IMR-90 (cell line): Measurements from ENCODE around the gene ACTN1. TPM values are rescaled to one million over a fixed set of nuclear protein-coding genes. Genes with fewer than 3 reads are reported as not detected.

Experiments used
- ATAC-seq: fragments of 200-7000 bp; cut with Tn5 transposase; 2 replicates; pipeline ENCODE4 v1.9.1; 2020; ENCODE audit warnings: low read depth, mild to moderate bottlenecking, moderate library complexity
- BruUV-seq: library from RNA; stranded (reverse); fragments of 400-500 nt; replicated peaks from 2 replicates; lab custom pipeline; 2021; lab: Mats Ljungman, UMichigan
- CTCF ChIA-PET: fragments of 300-600 bp; formaldehyde crosslinking; extraction: SDS; loops from one replicate; lab custom pipeline; 2021; ENCODE audit warnings: antibody characterized with exemption; lab: Yijun Ruan, JAX
- POLR2A ChIA-PET: fragments of 300-600 bp; sonication (Branson Sonifier 250); formaldehyde crosslinking; loops from one replicate; lab custom pipeline; 2022; ENCODE audit warnings: antibody characterized with exemption; ENCODE audit not compliant: unreplicated experiment; lab: Charles Lee
- DNase-seq: peaks from one replicate; pipeline ENCODE4 v3.0.0; 2013
- H2AFZ ChIP-seq: replicated peaks from 2 replicates; pipeline ENCODE3; 2013; ENCODE audit warnings: low read length, mild to moderate bottlenecking; ENCODE audit not compliant: poor library complexity
- H2AK5ac ChIP-seq: 2 replicates; pipeline ENCODE4 v1.6.1; 2013; ENCODE audit warnings: low read depth, low read length, inconsistent platforms
- H2AK9ac ChIP-seq: replicated peaks from 2 replicates; pipeline ENCODE3; 2013; ENCODE audit warnings: mild to moderate bottlenecking, low read depth, low read length, moderate library complexity; ENCODE audit not compliant: poor library complexity
- H2BK120ac ChIP-seq: 2 replicates; pipeline ENCODE4 v1.6.1; 2013; ENCODE audit warnings: low read depth, low read length, inconsistent platforms
- H2BK15ac ChIP-seq: 3 replicates; pipeline ENCODE4 v1.6.1; 2013; ENCODE audit warnings: low read depth, low read length, inconsistent platforms
- H2BK20ac ChIP-seq: 2 replicates; pipeline ENCODE4 v1.6.1; 2013; ENCODE audit warnings: low read depth, mild to moderate bottlenecking, inconsistent platforms, low read length, moderate library complexity
- H2BK5ac ChIP-seq: 2 replicates; pipeline ENCODE4 v1.6.1; 2013; ENCODE audit warnings: mild to moderate bottlenecking, low read depth, low read length, inconsistent platforms; ENCODE audit not compliant: poor library complexity, severe bottlenecking
- H3K14ac ChIP-seq: replicated peaks from 2 replicates; pipeline ENCODE4 v1.6.1; 2013; ENCODE audit warnings: low read depth, low read length, inconsistent platforms
- H3K18ac ChIP-seq: 2 replicates; pipeline ENCODE4 v1.6.1; 2013; ENCODE audit warnings: low read depth, low read length, control low read depth
- H3K23ac ChIP-seq: 2 replicates; pipeline ENCODE4 v1.6.1; 2013; ENCODE audit warnings: low read depth, low read length, inconsistent platforms
- H3K27ac ChIP-seq: 2 replicates; pipeline ENCODE4 v1.5.1; 2013; ENCODE audit warnings: mild to moderate bottlenecking, control low read depth, low read length; ENCODE audit not compliant: insufficient read depth
- H3K27me3 ChIP-seq: 2 replicates; pipeline ENCODE4 v1.6.1; 2013; ENCODE audit warnings: low read length; ENCODE audit not compliant: control insufficient read depth, insufficient read depth
- H3K36me3 ChIP-seq: 2 replicates; pipeline ENCODE4 v1.6.1; 2013; ENCODE audit warnings: low read length, mixed read lengths; ENCODE audit not compliant: control insufficient read depth, insufficient read depth
- H3K4ac ChIP-seq: 2 replicates; pipeline ENCODE4 v1.6.1; 2013; ENCODE audit warnings: low read depth, low read length, inconsistent platforms
- H3K4me1 ChIP-seq: 2 replicates; pipeline ENCODE4 v1.6.1; 2013; ENCODE audit warnings: low read length, mixed read lengths; ENCODE audit not compliant: control insufficient read depth, insufficient read depth
- H3K4me2 ChIP-seq: 2 replicates; pipeline ENCODE4 v1.6.1; 2013; ENCODE audit warnings: low read depth, mild to moderate bottlenecking, control low read depth, low read length, moderate library complexity
- H3K4me3 ChIP-seq: 2 replicates; pipeline ENCODE4 v1.5.1; 2013; ENCODE audit warnings: low read depth, mild to moderate bottlenecking, control low read depth, low read length, moderate library complexity; ENCODE audit not compliant: insufficient read depth
- H3K56ac ChIP-seq: 2 replicates; pipeline ENCODE4 v1.6.1; 2013; ENCODE audit warnings: low read length, inconsistent platforms; ENCODE audit not compliant: insufficient read depth; ENCODE audit errors: extremely low read depth
- H3K79me1 ChIP-seq, 2 experiments: 2 replicates each; pipeline ENCODE4 v1.6.1; 2013; ENCODE audit warnings: low read length in 2 of 2, inconsistent platforms in 1 of 2, low read depth in 1 of 2
- H3K9ac ChIP-seq: 2 replicates; pipeline ENCODE4 v1.6.1; 2013; ENCODE audit warnings: low read depth, low read length, control low read depth
- H3K9me1 ChIP-seq: 2 replicates; pipeline ENCODE4 v1.6.1; 2013; ENCODE audit warnings: low read length, inconsistent platforms; ENCODE audit not compliant: insufficient read depth
- H3K9me3 ChIP-seq: 2 replicates; pipeline ENCODE4 v1.6.1; 2013; ENCODE audit warnings: low read length; ENCODE audit not compliant: control insufficient read depth, insufficient read depth
- H4K20me1 ChIP-seq: 2 replicates; pipeline ENCODE4 v1.6.1; 2013; ENCODE audit warnings: low read length, inconsistent platforms; ENCODE audit not compliant: insufficient read depth
- H4K5ac ChIP-seq: 2 replicates; pipeline ENCODE4 v1.6.1; 2013; ENCODE audit warnings: mild to moderate bottlenecking, low read depth, low read length, control low read depth
- H4K8ac ChIP-seq, 2 experiments: 2 replicates each; pipeline ENCODE4 v1.6.1; 2013; ENCODE audit warnings: low read depth in 2 of 2, low read length in 2 of 2, control low read depth in 1 of 2, inconsistent platforms in 1 of 2
- H4K91ac ChIP-seq: 2 replicates; pipeline ENCODE4 v1.6.1; 2013; ENCODE audit warnings: low read depth, low read length, inconsistent platforms; ENCODE audit not compliant: insufficient read depth
- BHLHE40 ChIP-seq: fragments of 150-350 bp; IDR thresholded peaks from 2 replicates; pipeline ENCODE4 v1.6.1; 2016; ENCODE audit warnings: mild to moderate bottlenecking, low read depth, low read length
- CEBPB ChIP-seq: IDR thresholded peaks from 2 replicates; pipeline ENCODE4 v1.6.1; 2012; ENCODE audit warnings: low read depth, low read length, improper control_type of control experiment
- CHD1 ChIP-seq: IDR thresholded peaks from 2 replicates; pipeline ENCODE4 v1.6.1; 2012; ENCODE audit warnings: low read depth, low read length, improper control_type of control experiment
- CTCF ChIP-seq: conservative IDR thresholded peaks from 2 replicates; pipeline ENCODE4 v1.5.1; 2012; ENCODE audit warnings: mild to moderate bottlenecking, low read depth, low read length, improper control_type of control experiment
- ELK1 ChIP-seq: fragments of 150-350 bp; IDR thresholded peaks from 2 replicates; pipeline ENCODE4 v1.6.1; 2016; ENCODE audit warnings: low read depth, mild to moderate bottlenecking, low read length, moderate library complexity, borderline replicate concordance
- FOS ChIP-seq: fragments of 150-350 bp; IDR thresholded peaks from 2 replicates; pipeline ENCODE4 v1.6.1; 2016; ENCODE audit warnings: low read depth, low read length
- MAFK ChIP-seq: IDR thresholded peaks from 2 replicates; pipeline ENCODE4 v1.6.1; 2012; ENCODE audit warnings: low read depth, low read length, improper control_type of control experiment
- MAZ ChIP-seq: IDR thresholded peaks from 2 replicates; pipeline ENCODE4 v1.6.1; 2012; ENCODE audit warnings: low read depth, mild to moderate bottlenecking, low read length, improper control_type of control experiment, moderate library complexity, borderline replicate concordance
- MXI1 ChIP-seq: IDR thresholded peaks from 2 replicates; pipeline ENCODE4 v1.6.1; 2012; ENCODE audit warnings: low read depth, mild to moderate bottlenecking, low read length, moderate library complexity, borderline replicate concordance
- NFE2L2 ChIP-seq: fragments of 150-350 bp; IDR thresholded peaks from 2 replicates; pipeline ENCODE4 v1.6.1; 2016; ENCODE audit warnings: low read depth, mild to moderate bottlenecking, low read length
- POLR2A ChIP-seq: IDR thresholded peaks from 2 replicates; pipeline ENCODE4 v1.6.1; 2012; ENCODE audit warnings: mild to moderate bottlenecking, low read depth, low read length
- RAD21 ChIP-seq: IDR thresholded peaks from 2 replicates; pipeline ENCODE4 v1.6.1; 2012; ENCODE audit warnings: low read length, improper control_type of control experiment
- RCOR1 ChIP-seq: IDR thresholded peaks from 2 replicates; pipeline ENCODE4 v1.6.1; 2012; ENCODE audit warnings: mild to moderate bottlenecking, low read length, improper control_type of control experiment; ENCODE audit not compliant: insufficient replicate concordance
- RFX5 ChIP-seq: IDR thresholded peaks from 2 replicates; pipeline ENCODE4 v1.8.0; 2012; ENCODE audit warnings: low read depth, mild to moderate bottlenecking, low read length, moderate library complexity
- SMC3 ChIP-seq: fragments of 150-350 bp; IDR thresholded peaks from 2 replicates; pipeline ENCODE4 v1.6.1; 2016; ENCODE audit warnings: low read depth, mild to moderate bottlenecking, antibody characterized with exemption, low read length, moderate library complexity
- USF2 ChIP-seq: fragments of 150-350 bp; IDR thresholded peaks from 2 replicates; pipeline ENCODE4 v1.6.1; 2017; ENCODE audit warnings: mild to moderate bottlenecking, antibody characterized with exemption, low read length, low read depth
- WGBS, 2 experiments: methylation state at CpG; one replicate each; pipeline versions ENCODE4 v1.1.5 to v1.1.7; 2013; ENCODE audit warnings: missing lambda C conversion rate in 2 of 2; ENCODE audit not compliant: insufficient read length in 1 of 2; ENCODE audit errors: extremely low coverage in 2 of 2; 5-methylcytosine and 5-hydroxymethylcytosine counted together
- dilution Hi-C: fragments of 300-500 bp; cut with HindIII; formaldehyde crosslinking; loops from one replicate; pipeline ENCODE4 v1.14.3; 2018; ENCODE audit warnings: low sequenced_read_pairs; ENCODE audit not compliant: unreplicated experiment
- in situ Hi-C: fragments of 300-500 bp; cut with MboI; formaldehyde crosslinking; loops from 3 replicates; pipeline ENCODE4 v1.14.3; 2019; ENCODE audit warnings: low sequenced_read_pairs, inconsistent platforms, mixed read lengths
- intact Hi-C: fragments of 100-400 bp; cut with micrococcal nuclease; formaldehyde crosslinking; loops from 2 replicates; pipeline ENCODE4 v1.10.0; 2022
- polyA plus RNA-seq, 3 experiments: library from polyadenylated mRNA; depleted of rRNA; stranded (reverse); fragments of >200 nt; gene quantifications; 2 replicates each; pipeline ENCODE4 v1.2.3, GENCODE V29; 2012; ENCODE audit warnings: low replicate concordance in 1 of 3
- total RNA-seq: library from RNA; depleted of rRNA; stranded (reverse); fragments of >200 nt; gene quantifications from 2 replicates; pipeline ENCODE4 v1.2.3, GENCODE V29; 2012

Gene ACTN1
- total and polyA plus RNA-seq, 2 of the 4 experiments (the other 2 are of a cell fraction) = 684 to 766 TPM

GRCh38 chr14:68876976-68877375, 102.1 kb downstream of the ACTN1 start:
- Histone ChIP-seq H3K9me3 (no peaks in the 10 kb centered on the region), H4K20me1 (peaks cover 86% of the 10 kb centered on the region), H3K4me2 (no peak overlapping the region), H2BK5ac (no peak overlapping the region), H3K27ac (no peak overlapping the region), H4K91ac (no peak overlapping the region), H3K18ac (no peak overlapping the region), H2AFZ (no peak overlapping the region), H4K8ac (no peak overlapping the region), H3K56ac (no peak overlapping the region), H3K23ac (no peak overlapping the region), H3K4me3 (no peak overlapping the region), H3K27me3 (no peaks in the 10 kb centered on the region), H3K9me1 (peaks cover 16% of the 10 kb centered on the region), H3K79me1 (peaks cover 65 to 87% of the 10 kb centered on the region in 2 experiments), H4K5ac (no peak overlapping the region), H3K14ac (no peak overlapping the region), H3K36me3 (peaks cover 95% of the 10 kb centered on the region), H2BK120ac (no peak overlapping the region), H2AK9ac (no peak overlapping the region), H2BK20ac (no peak overlapping the region), H3K9ac (no peak overlapping the region), H3K4me1 (no peaks in the 10 kb centered on the region), H2BK15ac (no peak overlapping the region), H3K4ac (no peak overlapping the region), H2AK5ac (no peak overlapping the region)
- dilution Hi-C loops = no loop called here
- intact Hi-C loops = no loop called here
- CTCF ChIA-PET = no interaction called here
- BruUV-seq = no TSS peak
- in situ Hi-C loops = no loop called here
- ATAC-seq (no peak), DNase-seq (no peak)
- TF ChIP-seq CEBPB (no peak), USF2 (no peak), MAZ (no peak), CTCF (no peak), ELK1 (no peak), MAFK (no peak), NFE2L2 (no peak), RAD21 (no peak), MXI1 (no peak), RCOR1 (no peak), RFX5 (no peak), CHD1 (no peak), FOS (no peak), BHLHE40 (no peak), SMC3 (no peak), POLR2A (no peak)
- POLR2A ChIA-PET = no interaction called here
- 100% methylated on average over 5 of the region's 6 CpGs; no CpG with 5 or more reads in 1 of the 2 experiments for WGBS, 2 experiments
